ENCODE measurements around the gene RIN2.
"Not testable (repeated sequence)": the region's sequence is repeated elsewhere in the genome, so short reads cannot be mapped to it uniquely, and the experiment has no call there.

Gene RIN2

DNA sequence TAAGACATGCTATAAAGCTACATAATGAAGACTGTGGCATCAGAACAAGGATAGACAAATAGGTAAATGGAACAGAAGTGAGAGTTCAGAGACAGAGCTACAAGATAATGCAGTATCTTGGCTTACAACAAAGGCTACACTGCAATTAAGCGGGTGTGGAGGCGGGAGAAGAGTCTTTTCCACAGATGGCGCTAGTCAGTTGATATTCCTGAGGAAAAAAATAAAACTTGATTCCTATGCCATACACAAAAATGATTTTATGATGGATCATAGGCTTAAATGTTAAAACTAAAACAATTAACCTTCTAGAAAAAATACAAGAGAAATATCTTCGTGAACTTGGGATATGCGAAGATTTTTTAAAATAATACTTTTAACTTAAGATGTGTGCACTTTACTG, 31.0 kb downstream of the RIN2 start:
- DNase-seq: no peak

- DNase-seq: no peak
Measured at GRCh38 chr20:19789446-19789845, 31.4 kb downstream of the RIN2 start.

DNA sequence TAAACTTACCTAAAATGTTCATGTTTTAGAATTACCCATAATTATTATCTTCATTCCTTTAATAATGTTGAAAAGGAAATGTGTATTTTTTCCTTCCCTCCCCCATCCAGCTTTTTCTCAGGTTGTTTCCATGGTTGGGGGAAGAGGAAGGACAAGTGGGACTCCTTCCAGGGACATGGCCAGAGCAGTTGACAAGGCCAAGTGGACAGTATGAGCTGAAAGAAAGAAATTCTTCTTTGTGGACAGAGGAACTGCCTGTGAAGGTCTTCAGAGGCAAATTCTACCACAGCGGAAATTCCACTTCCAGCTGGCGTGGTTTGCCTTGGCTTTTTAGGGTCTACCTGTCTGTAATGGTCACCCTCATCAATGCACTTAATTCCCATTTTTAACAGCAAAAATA, 33.8 kb downstream of the RIN2 start:
- no peak for DNase-seq

- DNase-seq: no peak
Measured at GRCh38 chr20:19793716-19794115, 35.7 kb downstream of the RIN2 start.

DNA sequence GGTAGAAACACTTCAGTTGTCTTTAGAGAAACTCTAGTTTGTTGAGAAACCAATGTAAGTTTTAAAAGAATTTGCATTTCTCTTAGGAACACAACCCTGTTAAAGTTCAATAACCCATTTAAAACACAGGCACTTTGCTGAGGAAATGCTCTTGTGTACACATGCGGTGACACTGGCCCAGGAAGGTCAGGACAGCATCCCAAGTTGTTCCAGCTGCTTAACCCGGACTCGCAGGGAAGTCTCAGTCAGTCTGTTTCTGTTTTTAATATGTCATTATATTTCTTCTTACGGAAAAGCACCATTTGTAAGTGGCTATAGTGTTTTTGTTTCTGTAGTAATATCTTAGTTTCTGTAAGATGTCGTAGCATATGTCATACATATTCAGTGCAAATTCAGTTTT, 36.9 kb downstream of the RIN2 start:
- DNase-seq: no peak

DNA sequence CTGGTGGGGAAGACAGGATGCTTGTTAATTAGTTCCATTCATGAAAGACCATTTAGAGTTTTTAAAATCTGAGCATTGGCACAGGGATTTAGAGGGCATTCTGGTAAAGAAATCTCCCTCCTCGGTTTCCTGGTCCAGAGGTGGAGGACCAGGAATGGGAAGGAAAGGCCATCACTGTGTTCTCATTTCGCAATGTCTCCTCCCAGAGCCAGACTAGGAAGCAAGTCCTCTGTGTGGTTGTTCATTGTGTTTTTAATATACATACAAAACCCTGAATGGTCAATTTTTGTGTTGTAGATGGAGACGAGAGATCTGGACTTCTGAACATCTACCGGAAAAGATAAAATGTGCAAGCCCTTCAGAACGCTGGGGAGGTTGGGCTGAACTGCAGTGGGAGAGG, 41.3 kb downstream of the RIN2 start:
- DNase-seq: no peak

DNA sequence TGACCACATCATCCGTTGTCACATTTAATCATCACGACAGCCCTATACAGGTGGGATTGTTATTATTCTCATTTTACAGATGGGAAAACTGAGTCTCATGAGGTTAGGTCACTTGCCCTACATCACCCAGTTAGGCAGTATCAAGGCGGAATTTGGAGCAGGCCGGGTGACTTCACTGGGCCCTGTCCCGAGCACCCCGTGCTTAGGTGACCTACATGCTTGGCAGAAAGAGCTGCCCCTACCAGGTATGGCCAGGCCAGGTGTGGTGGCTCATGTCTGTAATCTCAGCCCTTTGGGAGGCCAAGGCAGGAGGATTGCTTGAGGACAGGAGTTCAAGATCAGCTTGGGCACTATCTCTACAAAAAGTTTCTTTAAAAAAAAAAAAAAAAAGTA, 44.0 kb downstream of the RIN2 start:
- DNase-seq: no peak

GRCh38 chr20:19802492-19803158, 44.6 kb downstream of the RIN2 start:
- no peak for DNase-seq

GRCh38 chr20:19806276-19806675, 48.2 kb downstream of the RIN2 start:
- DNase-seq: not testable (repeated sequence)

DNA sequence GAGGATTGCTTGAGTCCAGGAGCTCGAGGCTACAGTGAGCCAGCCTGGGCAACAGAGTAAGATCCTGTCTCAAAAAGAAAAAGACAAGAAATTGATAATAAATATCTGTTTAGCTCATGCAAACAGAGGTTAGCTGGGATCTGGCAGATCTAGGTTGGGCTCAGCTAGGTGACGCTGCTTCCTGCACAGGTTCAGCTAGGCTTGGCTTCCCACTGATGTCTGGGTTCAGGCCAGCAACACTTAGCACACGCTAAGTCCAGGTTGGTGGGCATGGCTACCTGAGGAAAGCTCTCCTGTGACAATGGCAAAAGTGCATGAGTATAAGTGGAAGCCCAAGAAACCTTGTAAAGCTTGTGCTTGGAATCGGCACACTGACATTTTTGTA, 48.7 kb downstream of the RIN2 start:
- no peak for DNase-seq

GRCh38 chr20:19807191-19807945, 49.3 kb downstream of the RIN2 start:
- no peak for DNase-seq
